GM10248 (cell line): Measurements from ENCODE around the gene GDF15.
"Not testable (repeated sequence)": the region's sequence is repeated elsewhere in the genome, so short reads cannot be mapped to it uniquely, and the experiment has no call there.

Experiments
- CTCF ChIA-PET: fragments of 300-600 bp; sonication (Branson Sonifier 250); formaldehyde crosslinking; extraction: SDS; loops from one replicate; lab custom pipeline; 2021; ENCODE audit warnings: antibody characterized with exemption; lab: Yijun Ruan, JAX
- POLR2A ChIA-PET: fragments of 350-650 bp; sonication (Branson Sonifier 250); formaldehyde crosslinking; extraction: SDS; loops from one replicate; lab custom pipeline; 2020; ENCODE audit warnings: antibody characterized with exemption; lab: Yijun Ruan, JAX
- DNase-seq: peaks from one replicate; pipeline ENCODE4 v3.0.0; 2012; ENCODE audit errors: extremely low spot score
- TF ChIP-seq, protein P1 (sequence below): IDR thresholded peaks from 2 replicates; pipeline ENCODE4 v1.5.1; 2012; ENCODE audit warnings: mild to moderate bottlenecking, low read depth; ENCODE audit errors: extremely low read depth, missing control alignments, control extremely low read depth

GDF15 gene

DNA sequence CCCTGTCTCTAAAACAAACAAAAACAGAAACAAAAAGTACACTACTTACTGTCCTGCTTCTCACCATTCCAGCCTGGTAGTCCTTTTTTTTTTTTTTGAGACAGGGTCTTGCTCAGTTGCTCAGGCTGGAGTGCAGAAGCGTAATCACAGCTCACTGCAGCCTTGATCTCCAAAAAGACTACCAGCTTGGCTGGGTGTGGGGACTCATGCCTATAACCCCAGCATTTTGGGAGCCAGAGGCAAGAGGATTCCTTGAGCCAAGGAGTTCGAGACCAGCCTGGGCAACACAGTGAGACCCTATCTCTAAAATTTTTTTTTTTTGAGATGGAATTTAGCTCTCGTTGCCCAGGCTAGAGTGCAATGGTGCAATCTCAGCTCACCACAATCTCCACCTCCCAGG is 5.1 kb upstream of the GDF15 start:
- POLR2A ChIA-PET = no interaction called here
- TF ChIP-seq, protein P1, sequence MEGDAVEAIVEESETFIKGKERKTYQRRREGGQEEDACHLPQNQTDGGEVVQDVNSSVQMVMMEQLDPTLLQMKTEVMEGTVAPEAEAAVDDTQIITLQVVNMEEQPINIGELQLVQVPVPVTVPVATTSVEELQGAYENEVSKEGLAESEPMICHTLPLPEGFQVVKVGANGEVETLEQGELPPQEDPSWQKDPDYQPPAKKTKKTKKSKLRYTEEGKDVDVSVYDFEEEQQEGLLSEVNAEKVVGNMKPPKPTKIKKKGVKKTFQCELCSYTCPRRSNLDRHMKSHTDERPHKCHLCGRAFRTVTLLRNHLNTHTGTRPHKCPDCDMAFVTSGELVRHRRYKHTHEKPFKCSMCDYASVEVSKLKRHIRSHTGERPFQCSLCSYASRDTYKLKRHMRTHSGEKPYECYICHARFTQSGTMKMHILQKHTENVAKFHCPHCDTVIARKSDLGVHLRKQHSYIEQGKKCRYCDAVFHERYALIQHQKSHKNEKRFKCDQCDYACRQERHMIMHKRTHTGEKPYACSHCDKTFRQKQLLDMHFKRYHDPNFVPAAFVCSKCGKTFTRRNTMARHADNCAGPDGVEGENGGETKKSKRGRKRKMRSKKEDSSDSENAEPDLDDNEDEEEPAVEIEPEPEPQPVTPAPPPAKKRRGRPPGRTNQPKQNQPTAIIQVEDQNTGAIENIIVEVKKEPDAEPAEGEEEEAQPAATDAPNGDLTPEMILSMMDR = no peak
- DNase-seq = no peak
- CTCF ChIA-PET = interaction anchor here (1.4 to 23.3 kb wide), 5 partner anchors 8 to 53 kb away, joined by 5 to 380 read pairs (median 13); partner anchors contain the start of gene SSBP4

DNA sequence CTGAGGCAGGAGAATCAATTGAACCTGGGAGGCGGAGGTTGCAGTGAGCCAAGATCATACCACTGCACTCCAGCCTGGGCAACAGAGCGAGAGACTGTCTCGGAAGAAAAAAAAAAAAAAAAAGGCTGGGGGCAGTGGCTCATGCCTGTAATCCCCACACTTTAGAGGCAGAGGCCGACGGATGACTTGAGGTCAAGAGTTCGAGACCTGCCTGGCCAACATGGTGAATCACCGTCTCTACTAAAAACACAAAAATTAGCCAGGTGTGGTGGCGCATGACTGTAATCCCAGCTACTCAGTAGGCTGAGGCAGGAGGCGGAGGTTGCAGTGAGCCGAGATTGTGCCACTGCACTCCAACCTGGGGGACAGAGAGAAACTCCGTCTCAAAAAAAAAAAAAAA is 2.3 kb upstream of the GDF15 start:
- CTCF ChIA-PET = interaction anchor here (3.6 to 23.3 kb wide), 2 partner anchors 33 to 55 kb away, joined by 13 to 380 read pairs; partner anchors contain the start of gene SSBP4
- POLR2A ChIA-PET = interaction anchor here (1.1 kb wide), 1 partner anchor 79 kb away, joined by 3 read pairs; no protein-coding TSS in a partner anchor
- DNase-seq = not testable (repeated sequence)

DNA sequence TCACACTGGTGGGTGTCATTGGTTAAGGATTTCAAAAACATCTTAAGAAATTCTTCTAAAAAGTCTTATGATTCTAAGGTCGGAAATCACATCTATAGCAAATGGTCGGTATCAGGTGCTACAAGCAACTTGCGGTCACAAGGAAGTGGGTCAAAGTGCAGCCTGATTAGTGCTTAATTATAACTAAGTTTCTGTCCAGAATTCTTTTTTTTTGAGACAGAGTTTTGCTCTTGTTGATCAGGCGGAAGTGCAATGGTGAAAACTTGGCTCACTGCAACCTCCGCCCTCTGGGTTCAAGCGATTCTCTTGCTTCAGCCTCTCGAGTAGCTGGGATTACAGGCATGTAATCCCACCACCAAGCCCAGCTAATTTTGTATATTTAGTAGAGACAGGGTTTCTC is 1.2 kb upstream of the GDF15 start:
- DNase-seq = no peak
- TF ChIP-seq, protein P1 = no peak
- ChIA-PET POLR2A (no interaction called here), CTCF (interaction anchor here (23.3 kb wide), 1 partner anchor 32 kb away, joined by 380 read pairs; the partner anchor contains the start of gene SSBP4)

DNA sequence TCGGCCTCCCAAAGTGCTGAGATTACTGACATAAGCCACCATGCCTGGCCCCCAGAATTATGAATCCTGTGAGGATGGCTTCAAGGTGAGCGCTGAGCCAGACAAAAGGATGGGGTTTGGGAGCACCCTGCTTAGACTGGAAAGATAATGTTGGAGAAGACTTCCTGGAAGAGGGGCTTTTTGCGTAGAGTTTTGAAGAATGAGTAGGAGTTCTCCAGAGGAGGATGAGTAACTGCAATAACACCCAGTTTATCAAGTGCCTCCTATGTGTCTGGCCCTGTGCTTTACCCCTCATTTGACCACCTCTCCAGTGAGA is 641 bp upstream of the GDF15 start:
- TF ChIP-seq, protein P1 = no peak
- ChIA-PET CTCF (interaction anchor here (0.6 to 23.3 kb wide), 14 partner anchors 10 to 106 kb away, joined by 3 to 380 read pairs (median 5); partner anchors contain the start of genes JUND, LRRC25 and SSBP4), POLR2A (interaction anchor here (0.8 to 1.1 kb wide), 4 partner anchors 11 to 104 kb away, joined by 3 to 5 read pairs (median 4); partner anchors contain the start of gene JUND)
- DNase-seq = no peak

DNA sequence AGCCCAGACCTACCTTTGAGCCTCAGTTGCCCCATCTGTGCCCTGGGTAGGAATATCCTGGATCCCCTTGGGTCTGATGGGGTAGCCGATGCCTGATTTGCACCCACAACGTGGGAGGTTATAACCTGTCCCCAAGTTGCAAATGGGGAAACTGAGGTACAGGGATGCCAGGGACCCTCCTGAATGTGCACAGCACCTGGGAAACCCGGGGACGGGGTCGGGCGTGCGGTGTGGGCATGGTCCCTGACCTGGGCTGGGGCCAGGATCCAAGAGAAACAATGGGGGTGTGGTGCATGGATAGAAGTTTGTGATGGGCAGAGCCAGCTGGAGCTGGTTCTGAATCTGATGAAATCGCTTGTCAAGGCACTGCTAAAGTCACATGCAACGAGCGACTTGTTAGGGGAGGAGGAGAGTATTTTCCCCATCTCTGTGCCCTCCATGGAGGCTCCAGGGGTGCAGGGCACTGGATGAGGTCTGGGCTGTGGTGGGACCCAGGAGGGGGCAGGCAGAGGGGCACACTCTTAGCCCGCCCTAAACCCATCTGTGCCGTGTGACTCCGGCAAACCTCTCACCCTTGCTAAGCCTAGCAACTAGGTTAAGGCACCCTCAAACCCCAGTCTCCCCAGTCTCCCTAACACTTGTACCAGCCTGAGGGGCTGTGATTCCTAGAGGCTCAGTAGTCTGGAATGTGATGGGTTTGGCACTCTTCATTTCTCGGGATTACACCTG is 749 bp downstream of the GDF15 start:
- DNase-seq = no peak
- TF ChIP-seq, protein P1 = no peak
- ChIA-PET CTCF (interaction anchor here (0.9 to 23.3 kb wide), 14 partner anchors 10 to 107 kb away, joined by 3 to 380 read pairs (median 10); partner anchors contain the start of genes JUND, LRRC25 and SSBP4), POLR2A (interaction anchor here (0.6 to 1.1 kb wide), 4 partner anchors 11 to 105 kb away, joined by 4 to 7 read pairs (median 4); partner anchors contain the start of gene JUND)

DNA sequence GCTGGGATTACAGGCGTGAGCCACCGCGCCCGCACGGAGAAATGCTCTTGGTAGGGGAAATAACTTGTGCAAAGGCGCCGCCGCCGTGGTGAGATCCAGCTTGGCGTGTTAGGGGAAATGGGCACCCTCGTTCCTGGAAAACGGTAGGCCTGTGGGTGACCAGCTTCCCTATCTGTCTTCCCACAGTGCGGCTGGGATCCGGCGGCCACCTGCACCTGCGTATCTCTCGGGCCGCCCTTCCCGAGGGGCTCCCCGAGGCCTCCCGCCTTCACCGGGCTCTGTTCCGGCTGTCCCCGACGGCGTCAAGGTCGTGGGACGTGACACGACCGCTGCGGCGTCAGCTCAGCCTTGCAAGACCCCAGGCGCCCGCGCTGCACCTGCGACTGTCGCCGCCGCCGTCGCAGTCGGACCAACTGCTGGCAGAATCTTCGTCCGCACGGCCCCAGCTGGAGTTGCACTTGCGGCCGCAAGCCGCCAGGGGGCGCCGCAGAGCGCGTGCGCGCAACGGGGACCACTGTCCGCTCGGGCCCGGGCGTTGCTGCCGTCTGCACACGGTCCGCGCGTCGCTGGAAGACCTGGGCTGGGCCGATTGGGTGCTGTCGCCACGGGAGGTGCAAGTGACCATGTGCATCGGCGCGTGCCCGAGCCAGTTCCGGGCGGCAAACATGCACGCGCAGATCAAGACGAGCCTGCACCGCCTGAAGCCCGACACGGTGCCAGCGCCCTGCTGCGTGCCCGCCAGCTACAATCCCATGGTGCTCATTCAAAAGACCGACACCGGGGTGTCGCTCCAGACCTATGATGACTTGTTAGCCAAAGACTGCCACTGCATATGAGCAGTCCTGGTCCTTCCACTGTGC is 2.4 kb downstream of the GDF15 start:
- POLR2A ChIA-PET = interaction anchor here (0.7 to 2.2 kb wide), 3 partner anchors 14 to 107 kb away, joined by 3 to 14 read pairs (median 4); partner anchors contain the start of gene JUND
- CTCF ChIA-PET = interaction anchor here (0.7 to 23.3 kb wide), 40 partner anchors 8 to 456 kb away, joined by 3 to 380 read pairs (median 4); partner anchors contain the start of genes JUND, LRRC25, LSM4 and RAB3A
- TF ChIP-seq, protein P1 = peak; percentile 100
- peak; percentile 93 for DNase-seq
